ENCODE results near the gene WARS2. TPM values are rescaled to one million over a fixed set of nuclear protein-coding genes. Genes with fewer than 3 reads are reported as not detected.
A peak's percentile ranks its signal among the peaks of the same experiment; 100 is the strongest.

The WARS2 gene
- total and polyA plus RNA-seq, 8 donors, result 3.5 to 48.4 (median 9.5) TPM

- Histone ChIP-seq H3K4me3 (no peak overlapping the region), H3K9me3 (no peaks in the 10 kb centered on the region), H3K27ac (no peak overlapping the region), H3K36me3 (peaks cover 5 to 57% (median 43%) of the 10 kb centered on the region in 4 donors), H3K27me3 (no peaks in the 10 kb centered on the region), H3K4me1 (peaks cover 0 to 3% (median 0%) of the 10 kb centered on the region in 4 donors)
- TF ChIP-seq POLR2AphosphoS5 (IDR thresholded peaks at IDR 0.05) (no peak), EP300 (IDR thresholded peaks at IDR 0.05) (no peak), POLR2A (IDR thresholded peaks at IDR 0.05) (no peak)
- TF ChIP-seq, protein P1, sequence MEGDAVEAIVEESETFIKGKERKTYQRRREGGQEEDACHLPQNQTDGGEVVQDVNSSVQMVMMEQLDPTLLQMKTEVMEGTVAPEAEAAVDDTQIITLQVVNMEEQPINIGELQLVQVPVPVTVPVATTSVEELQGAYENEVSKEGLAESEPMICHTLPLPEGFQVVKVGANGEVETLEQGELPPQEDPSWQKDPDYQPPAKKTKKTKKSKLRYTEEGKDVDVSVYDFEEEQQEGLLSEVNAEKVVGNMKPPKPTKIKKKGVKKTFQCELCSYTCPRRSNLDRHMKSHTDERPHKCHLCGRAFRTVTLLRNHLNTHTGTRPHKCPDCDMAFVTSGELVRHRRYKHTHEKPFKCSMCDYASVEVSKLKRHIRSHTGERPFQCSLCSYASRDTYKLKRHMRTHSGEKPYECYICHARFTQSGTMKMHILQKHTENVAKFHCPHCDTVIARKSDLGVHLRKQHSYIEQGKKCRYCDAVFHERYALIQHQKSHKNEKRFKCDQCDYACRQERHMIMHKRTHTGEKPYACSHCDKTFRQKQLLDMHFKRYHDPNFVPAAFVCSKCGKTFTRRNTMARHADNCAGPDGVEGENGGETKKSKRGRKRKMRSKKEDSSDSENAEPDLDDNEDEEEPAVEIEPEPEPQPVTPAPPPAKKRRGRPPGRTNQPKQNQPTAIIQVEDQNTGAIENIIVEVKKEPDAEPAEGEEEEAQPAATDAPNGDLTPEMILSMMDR (IDR thresholded peaks at IDR 0.05), result no peak
- intact Hi-C loops (cut with DNase I; ENCODE audit: low total_unique reads), result no loop called here
- WGBS, 5 donors, result 75 to 83% (median 77%) methylated on average over 2 of the region's 2 CpGs
- no peak for DNase-seq
Measured at GRCh38 chr1:119163396-119163795, 22.9 kb upstream of the WARS2 start.

DNA sequence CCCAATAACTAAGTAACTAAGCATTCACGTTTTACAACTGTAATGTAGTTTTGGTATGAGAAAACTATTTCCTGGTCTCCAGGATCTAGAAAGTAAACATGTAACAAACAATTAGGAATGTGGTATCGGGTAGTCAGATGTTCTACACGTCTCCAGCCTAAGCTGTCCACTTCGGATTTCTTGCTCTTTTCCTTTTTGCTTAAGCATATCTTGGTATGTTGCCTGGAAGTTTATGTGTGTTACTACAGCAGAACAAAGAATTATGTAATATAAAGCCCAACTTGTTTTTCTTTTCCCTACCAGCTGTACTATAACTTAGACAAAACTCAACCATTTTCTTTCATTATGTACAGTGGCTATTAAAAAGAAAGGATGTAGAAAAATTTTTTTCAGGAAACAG lies 20.4 kb upstream of the WARS2 start:
- TF ChIP-seq POLR2AphosphoS5 (IDR thresholded peaks at IDR 0.05) (no peak), EP300 (IDR thresholded peaks at IDR 0.05) (no peak), POLR2A (IDR thresholded peaks at IDR 0.05) (no peak)
- TF ChIP-seq, protein P1 (IDR thresholded peaks at IDR 0.05), result no peak
- intact Hi-C loops (cut with DNase I; ENCODE audit: low total_unique reads), result no loop called here
- Histone ChIP-seq H3K4me1 (peaks cover 0 to 3% (median 0%) of the 10 kb centered on the region in 4 donors), H3K27me3 (no peaks in the 10 kb centered on the region), H3K27ac (no peak overlapping the region), H3K9me3 (no peaks in the 10 kb centered on the region), H3K4me3 (no peak overlapping the region), H3K36me3 (peaks cover 19 to 64% (median 63%) of the 10 kb centered on the region in 4 donors)
- WGBS, 5 donors, result 39 to 67% (median 50%) methylated on average over 4 of the region's 4 CpGs
- peak in 1 of 2 donors; percentile 64 for DNase-seq

- H3K9me3 ChIP-seq, result no peaks in the 10 kb centered on the region
- TF ChIP-seq POLR2A (IDR thresholded peaks at IDR 0.05) (no peak), POLR2AphosphoS5 (IDR thresholded peaks at IDR 0.05) (no peak), EP300 (IDR thresholded peaks at IDR 0.05) (no peak)
- TF ChIP-seq, protein P1 (IDR thresholded peaks at IDR 0.05), result no peak
- DNase-seq, result no peak
- no peak overlapping the region for H3K4me3 ChIP-seq
- intact Hi-C loops (cut with DNase I; ENCODE audit: low total_unique reads), result no loop called here
- H3K27ac ChIP-seq, result no peak overlapping the region
- H3K4me1 ChIP-seq, result peaks cover 0 to 3% (median 0%) of the 10 kb centered on the region in 4 donors
- 89 to 97% (median 92%) methylated on average over 2 of the region's 2 CpGs for WGBS, 5 donors
- no peaks in the 10 kb centered on the region for H3K27me3 ChIP-seq
- peaks cover 19 to 64% (median 63%) of the 10 kb centered on the region in 4 donors for H3K36me3 ChIP-seq
Measured at GRCh38 chr1:119160409-119160808, 20.0 kb upstream of the WARS2 start.

- TF ChIP-seq, protein P1 (IDR thresholded peaks at IDR 0.05), result no peak
- TF ChIP-seq POLR2AphosphoS5 (IDR thresholded peaks at IDR 0.05) (no peak), POLR2A (IDR thresholded peaks at IDR 0.05) (no peak), EP300 (IDR thresholded peaks at IDR 0.05) (no peak)
- peak in 1 of 2 donors; percentile 21 for DNase-seq
- Histone ChIP-seq H3K4me1 (peaks cover 0 to 3% (median 0%) of the 10 kb centered on the region in 4 donors), H3K9me3 (no peaks in the 10 kb centered on the region), H3K36me3 (peaks cover 19 to 69% (median 64%) of the 10 kb centered on the region in 4 donors), H3K27me3 (no peaks in the 10 kb centered on the region), H3K27ac (no peak overlapping the region), H3K4me3 (no peak overlapping the region)
- WGBS, 5 donors, result 78 to 91% (median 90%) methylated on average over 2 of the region's 2 CpGs
- intact Hi-C loops (cut with DNase I; ENCODE audit: low total_unique reads), result no loop called here
Measured at GRCh38 chr1:119159966-119160365, 19.5 kb upstream of the WARS2 start.
